HL-60 (cell line): Measurements from ENCODE around the gene HYAL4.

Experiments
- CTCF ChIP-seq: IDR thresholded peaks from one replicate; pipeline ENCODE4 v1.5.1; 2011; ENCODE audit warnings: low read length, control low read depth, inconsistent platforms; ENCODE audit not compliant: insufficient read depth
- GABPA ChIP-seq: IDR thresholded peaks from 2 replicates; pipeline ENCODE4 v1.6.1; 2012; ENCODE audit warnings: low read depth
- POLR2AphosphoS5 ChIP-seq: IDR thresholded peaks from 2 replicates; pipeline ENCODE4 v1.6.1; 2012; ENCODE audit warnings: low read depth
- REST ChIP-seq: IDR thresholded peaks from 2 replicates; pipeline ENCODE4 v1.6.1; 2012; ENCODE audit warnings: low read depth; ENCODE audit not compliant: insufficient replicate concordance
- SPI1 ChIP-seq: IDR thresholded peaks from 2 replicates; pipeline ENCODE4 v1.6.1; 2012; ENCODE audit warnings: low read depth, mild to moderate bottlenecking, borderline replicate concordance

- no peak for TF ChIP-seq GABPA
- TF ChIP-seq CTCF: no peak
- no peak for TF ChIP-seq POLR2AphosphoS5
- TF ChIP-seq REST: no peak
- no peak for TF ChIP-seq SPI1
These were observed 38.2 kb downstream of the HYAL4 start for GRCh38 chr7:123883154-123883553.
